D721Med (cell line): ENCODE results near the gene DPP6.

Experiments
- DNase-seq: peaks from one replicate; pipeline ENCODE4 v3.0.0; 2011; ENCODE audit warnings: low spot score; ENCODE audit not compliant: insufficient read length
- FAIRE-seq: peaks from 2 replicates; lab custom pipeline; 2011; peaks lifted over from hg19 to GRCh38; lab: Jason Lieb, UNC
- CTCF ChIP-seq: IDR thresholded peaks from 2 replicates; pipeline ENCODE4 v1.5.1; 2012; ENCODE audit warnings: mild to moderate bottlenecking, control low read depth; ENCODE audit not compliant: insufficient read depth; ENCODE audit errors: missing control alignments

Gene DPP6

GRCh38 chr7:154884348-154884920 lies 832.2 kb downstream of the DPP6 start:
- DNase-seq (no peak), FAIRE-seq (no peak)
- no peak for TF ChIP-seq CTCF

- FAIRE-seq: no peak
- TF ChIP-seq CTCF: no peak
These were observed 834.4 kb downstream of the DPP6 start for GRCh38 chr7:154886591-154886990.

GRCh38 chr7:154888690-154889089 lies 836.5 kb downstream of the DPP6 start:
- DNase-seq: no peak
- TF ChIP-seq CTCF: no peak
- no peak for FAIRE-seq

More at GRCh38 chr7:154886591-154886990, 834.4 kb downstream of the DPP6 start:
- no peak for DNase-seq

GRCh38 chr7:154892459-154892858 lies 840.3 kb downstream of the DPP6 start:
- FAIRE-seq (no peak), DNase-seq (no peak)
- TF ChIP-seq CTCF: no peak

- FAIRE-seq (no peak), DNase-seq (no peak)
- no peak for TF ChIP-seq CTCF
These were observed 843.9 kb downstream of the DPP6 start for GRCh38 chr7:154896076-154896475.

GRCh38 chr7:154898973-154899855 lies 847.0 kb downstream of the DPP6 start:
- DNase-seq (no peak), FAIRE-seq (no peak)
- TF ChIP-seq CTCF: no peak

- no peak for FAIRE-seq
- no peak for DNase-seq
- no peak for TF ChIP-seq CTCF
These were observed 847.7 kb downstream of the DPP6 start for GRCh38 chr7:154899862-154900261.
